ENCODE results near the gene RELN. TPM values are rescaled to one million over a fixed set of nuclear protein-coding genes. Genes with fewer than 3 reads are reported as not detected.

RELN gene
- total RNA-seq, 1 donor from 2014 or later, result not detected

DNA sequence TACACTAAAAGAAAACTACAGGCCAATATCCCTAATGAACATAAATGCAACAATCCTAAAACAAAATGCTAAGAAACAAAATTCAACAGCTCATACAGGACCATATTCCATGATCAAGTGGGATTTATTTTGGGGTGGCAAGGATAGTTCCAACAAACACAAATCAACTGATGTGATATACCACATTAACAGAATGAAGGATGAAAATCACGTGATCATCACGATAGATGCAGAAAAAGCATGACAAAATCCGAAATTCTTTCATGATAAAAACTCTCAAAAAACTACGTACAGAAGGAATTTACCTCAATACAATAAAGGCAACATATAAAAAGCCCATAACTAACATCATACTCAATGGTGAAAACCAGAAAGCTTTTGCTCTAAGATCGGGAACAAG, 124.0 kb downstream of the RELN start:
- no peak overlapping the region for H3K27ac Mint-ChIP-seq
- no peaks in the 10 kb centered on the region for H3K9me3 Mint-ChIP-seq
- H3K4me1 Mint-ChIP-seq (ENCODE audit: low read depth), result no peaks in the 10 kb centered on the region
- H3K4me3 Mint-ChIP-seq, result no peak overlapping the region
- intact Hi-C loops (cut with micrococcal nuclease), result no loop called here
- DNase-seq (ENCODE audit: low spot score), result no peak
- no peaks in the 10 kb centered on the region for H3K27me3 Mint-ChIP-seq (ENCODE audit: insufficient read depth)
- H3K36me3 Mint-ChIP-seq (ENCODE audit: low read depth), result no peaks in the 10 kb centered on the region

DNA sequence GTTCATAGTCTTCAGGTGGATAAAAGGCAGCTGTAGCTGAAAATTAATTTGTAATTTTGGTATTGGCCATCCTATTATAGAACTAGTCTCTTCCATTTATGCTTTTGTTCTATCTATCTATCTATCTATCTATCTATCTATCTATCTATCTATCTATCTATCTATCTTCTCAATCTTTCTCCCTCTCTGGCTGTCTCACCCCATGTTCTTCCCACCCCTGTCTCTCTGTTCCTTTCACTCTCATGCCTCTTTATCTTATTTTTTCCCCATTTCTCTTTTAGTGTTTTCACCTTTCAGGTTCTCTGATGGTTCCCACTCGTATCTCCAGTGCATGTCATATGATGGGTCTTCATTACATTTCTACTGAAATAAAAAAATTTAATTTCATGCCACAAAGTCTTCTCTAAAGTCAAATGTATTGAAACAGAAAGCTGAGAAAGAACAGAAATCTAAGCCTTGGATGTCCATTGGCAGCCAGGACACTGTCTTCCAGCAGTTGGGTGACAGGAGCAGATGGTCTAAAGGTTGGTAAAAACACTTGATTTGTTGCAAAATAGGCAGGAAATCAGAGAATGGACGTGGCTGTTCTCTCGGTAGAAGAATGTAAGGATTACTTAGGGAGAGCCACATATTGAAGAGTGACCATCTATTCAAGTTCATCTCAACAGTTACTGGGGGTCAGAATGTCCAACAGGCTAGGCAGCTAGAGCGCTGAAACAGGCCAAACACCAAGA, 127.0 kb downstream of the RELN start:
- no peak for DNase-seq (ENCODE audit: low spot score)
- intact Hi-C loops (cut with micrococcal nuclease), result no loop called here
- no peak overlapping the region for H3K4me3 Mint-ChIP-seq
- no peaks in the 10 kb centered on the region for H3K27me3 Mint-ChIP-seq (ENCODE audit: insufficient read depth)
- no peak overlapping the region for H3K27ac Mint-ChIP-seq
- no peaks in the 10 kb centered on the region for H3K4me1 Mint-ChIP-seq (ENCODE audit: low read depth)
- no peaks in the 10 kb centered on the region for H3K9me3 Mint-ChIP-seq
- H3K36me3 Mint-ChIP-seq (ENCODE audit: low read depth), result no peaks in the 10 kb centered on the region

DNA sequence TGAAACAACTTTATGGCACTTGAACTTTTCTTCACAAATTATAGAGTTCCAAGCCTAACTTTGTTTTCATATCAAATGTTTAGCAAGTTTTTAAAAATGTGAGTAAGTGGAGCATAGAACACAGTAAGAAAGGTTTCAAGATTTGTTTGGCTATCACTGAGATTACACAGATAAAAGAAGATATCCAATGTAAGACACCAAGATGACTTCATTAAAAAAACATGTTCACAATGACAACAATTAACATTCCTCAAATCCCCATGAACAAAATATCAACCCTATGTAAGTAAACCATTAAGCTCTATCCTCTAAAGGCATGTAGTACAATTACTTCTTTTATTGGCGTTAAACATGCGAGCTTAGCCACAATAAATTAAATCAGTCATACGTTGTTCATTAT, 129.7 kb downstream of the RELN start:
- Mint-ChIP-seq H3K27me3 (ENCODE audit: insufficient read depth) (no peaks in the 10 kb centered on the region), H3K36me3 (ENCODE audit: low read depth) (no peaks in the 10 kb centered on the region), H3K4me3 (no peak overlapping the region), H3K9me3 (no peaks in the 10 kb centered on the region), H3K27ac (no peak overlapping the region), H3K4me1 (ENCODE audit: low read depth) (no peaks in the 10 kb centered on the region)
- DNase-seq (ENCODE audit: low spot score), result no peak
- intact Hi-C loops (cut with micrococcal nuclease), result no loop called here

DNA sequence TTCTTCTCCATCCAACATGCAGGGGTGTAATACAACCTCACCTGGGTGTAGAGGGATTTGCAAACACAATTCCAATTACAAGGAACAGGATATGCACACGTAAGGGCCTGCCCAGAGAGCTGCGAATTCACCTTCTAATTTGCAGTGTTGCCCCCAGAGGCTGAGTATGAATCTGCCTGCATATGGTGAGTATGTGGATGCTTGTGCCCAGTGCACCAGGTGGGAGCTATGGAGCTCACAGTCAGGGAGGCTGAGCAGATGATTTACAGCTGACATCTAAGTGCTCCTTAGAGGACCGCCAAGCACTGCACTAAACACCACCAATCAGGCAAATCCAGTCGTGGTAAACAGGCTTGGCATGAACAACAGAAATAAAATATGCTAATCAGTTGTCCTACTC, 132.0 kb downstream of the RELN start:
- no peaks in the 10 kb centered on the region for H3K27me3 Mint-ChIP-seq (ENCODE audit: insufficient read depth)
- H3K36me3 Mint-ChIP-seq (ENCODE audit: low read depth), result no peaks in the 10 kb centered on the region
- no peaks in the 10 kb centered on the region for H3K9me3 Mint-ChIP-seq
- DNase-seq (ENCODE audit: low spot score), result no peak
- H3K27ac Mint-ChIP-seq, result no peak overlapping the region
- no peak overlapping the region for H3K4me3 Mint-ChIP-seq
- intact Hi-C loops (cut with micrococcal nuclease), result no loop called here
- H3K4me1 Mint-ChIP-seq (ENCODE audit: low read depth), result no peaks in the 10 kb centered on the region

DNA sequence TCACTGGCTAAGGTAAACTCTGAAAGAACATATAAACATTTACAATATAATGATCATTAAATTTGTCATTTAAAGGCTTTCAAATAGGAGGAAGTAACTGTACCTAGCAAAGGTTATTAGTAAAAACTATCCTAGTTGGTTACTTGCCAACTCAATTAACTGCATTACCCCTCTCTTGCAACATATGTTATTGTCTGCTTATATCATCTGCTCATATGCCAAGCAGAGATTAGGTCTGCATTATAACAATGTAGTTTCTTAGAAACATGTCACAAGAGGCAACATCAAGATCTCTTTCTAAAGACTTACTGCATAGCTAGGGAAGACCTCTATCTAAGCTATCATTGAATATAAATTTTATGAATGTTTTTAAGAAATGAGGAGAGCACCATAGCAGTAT, 132.5 kb downstream of the RELN start:
- H3K36me3 Mint-ChIP-seq (ENCODE audit: low read depth), result no peaks in the 10 kb centered on the region
- DNase-seq (ENCODE audit: low spot score), result no peak
- no peaks in the 10 kb centered on the region for H3K9me3 Mint-ChIP-seq
- no peaks in the 10 kb centered on the region for H3K4me1 Mint-ChIP-seq (ENCODE audit: low read depth)
- no peak overlapping the region for H3K4me3 Mint-ChIP-seq
- no peak overlapping the region for H3K27ac Mint-ChIP-seq
- intact Hi-C loops (cut with micrococcal nuclease), result no loop called here
- H3K27me3 Mint-ChIP-seq (ENCODE audit: insufficient read depth), result no peaks in the 10 kb centered on the region

DNA sequence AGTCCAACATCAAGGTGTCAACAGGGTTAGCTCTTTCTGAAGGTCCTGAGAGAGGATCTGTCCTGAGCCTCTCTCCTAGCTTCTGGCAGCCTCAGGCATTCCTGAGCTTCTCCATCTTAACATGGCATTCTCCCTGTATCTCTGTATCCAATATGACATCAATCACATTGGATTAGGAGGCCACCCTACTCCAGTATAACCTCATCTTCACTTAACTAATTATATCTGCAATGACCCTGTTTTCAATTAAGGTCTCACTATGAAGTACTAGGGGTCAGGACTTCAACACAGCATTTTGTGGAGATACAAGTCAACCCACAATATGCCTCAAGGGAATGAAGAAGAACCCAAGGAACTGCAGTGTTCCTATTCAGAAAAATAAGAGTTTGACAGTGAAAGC, 133.8 kb downstream of the RELN start:
- Mint-ChIP-seq H3K4me1 (ENCODE audit: low read depth) (no peaks in the 10 kb centered on the region), H3K9me3 (no peaks in the 10 kb centered on the region), H3K36me3 (ENCODE audit: low read depth) (no peaks in the 10 kb centered on the region), H3K27me3 (ENCODE audit: insufficient read depth) (no peaks in the 10 kb centered on the region), H3K4me3 (no peak overlapping the region), H3K27ac (no peak overlapping the region)
- DNase-seq (ENCODE audit: low spot score), result no peak
- intact Hi-C loops (cut with micrococcal nuclease), result no loop called here

DNA sequence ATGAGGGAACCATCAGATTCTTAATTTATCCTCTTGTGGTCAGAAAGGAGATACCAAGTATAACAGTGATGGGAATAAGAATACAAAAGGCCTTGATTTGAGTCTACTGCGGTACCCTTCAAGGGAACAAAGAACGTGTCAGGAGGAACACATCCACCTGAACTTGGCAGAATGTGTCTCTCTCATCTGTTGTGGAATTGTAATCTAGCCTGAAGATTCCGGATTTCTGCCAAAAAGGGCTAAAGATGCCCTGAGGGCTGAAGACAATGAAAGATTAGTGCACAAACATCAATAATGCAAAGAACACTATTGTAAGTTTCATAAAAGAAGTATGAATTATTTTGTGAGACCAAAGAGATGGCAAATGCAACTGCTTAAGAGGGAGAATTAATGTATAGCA, 134.8 kb downstream of the RELN start:
- intact Hi-C loops (cut with micrococcal nuclease), result no loop called here
- H3K27me3 Mint-ChIP-seq (ENCODE audit: insufficient read depth), result no peaks in the 10 kb centered on the region

DNA sequence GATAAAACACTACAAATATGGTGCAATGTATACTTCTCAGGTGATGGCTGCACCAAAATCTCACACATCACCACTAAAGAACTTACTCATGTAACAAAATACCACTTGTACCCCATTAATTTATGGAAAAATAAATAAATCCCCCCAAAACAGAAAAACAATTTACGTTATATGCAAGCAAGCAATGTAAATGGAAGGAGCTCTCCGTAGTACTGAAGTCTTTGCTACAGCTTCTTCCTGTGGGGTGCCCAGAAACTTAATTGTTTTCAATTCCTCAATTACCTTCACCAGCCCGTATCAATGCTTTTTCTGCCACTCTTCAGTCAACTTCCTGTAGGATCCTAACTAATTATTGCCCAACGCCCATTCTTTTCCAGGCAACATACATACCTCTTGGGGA, 138.1 kb downstream of the RELN start:
- no peak overlapping the region for H3K27ac Mint-ChIP-seq
- intact Hi-C loops (cut with micrococcal nuclease), result no loop called here
- H3K4me1 Mint-ChIP-seq (ENCODE audit: low read depth), result no peaks in the 10 kb centered on the region
- no peak overlapping the region for H3K4me3 Mint-ChIP-seq
- DNase-seq (ENCODE audit: low spot score), result no peak
- no peaks in the 10 kb centered on the region for H3K9me3 Mint-ChIP-seq
- H3K27me3 Mint-ChIP-seq (ENCODE audit: insufficient read depth), result peaks cover 2% of the 10 kb centered on the region
- no peaks in the 10 kb centered on the region for H3K36me3 Mint-ChIP-seq (ENCODE audit: low read depth)

More for the DNA sequence above, 134.8 kb downstream of the RELN start:
- Mint-ChIP-seq H3K4me3 (no peak overlapping the region), H3K4me1 (ENCODE audit: low read depth) (no peaks in the 10 kb centered on the region), H3K27ac (no peak overlapping the region), H3K9me3 (no peaks in the 10 kb centered on the region), H3K36me3 (ENCODE audit: low read depth) (no peaks in the 10 kb centered on the region)
- no peak for DNase-seq (ENCODE audit: low spot score)

DNA sequence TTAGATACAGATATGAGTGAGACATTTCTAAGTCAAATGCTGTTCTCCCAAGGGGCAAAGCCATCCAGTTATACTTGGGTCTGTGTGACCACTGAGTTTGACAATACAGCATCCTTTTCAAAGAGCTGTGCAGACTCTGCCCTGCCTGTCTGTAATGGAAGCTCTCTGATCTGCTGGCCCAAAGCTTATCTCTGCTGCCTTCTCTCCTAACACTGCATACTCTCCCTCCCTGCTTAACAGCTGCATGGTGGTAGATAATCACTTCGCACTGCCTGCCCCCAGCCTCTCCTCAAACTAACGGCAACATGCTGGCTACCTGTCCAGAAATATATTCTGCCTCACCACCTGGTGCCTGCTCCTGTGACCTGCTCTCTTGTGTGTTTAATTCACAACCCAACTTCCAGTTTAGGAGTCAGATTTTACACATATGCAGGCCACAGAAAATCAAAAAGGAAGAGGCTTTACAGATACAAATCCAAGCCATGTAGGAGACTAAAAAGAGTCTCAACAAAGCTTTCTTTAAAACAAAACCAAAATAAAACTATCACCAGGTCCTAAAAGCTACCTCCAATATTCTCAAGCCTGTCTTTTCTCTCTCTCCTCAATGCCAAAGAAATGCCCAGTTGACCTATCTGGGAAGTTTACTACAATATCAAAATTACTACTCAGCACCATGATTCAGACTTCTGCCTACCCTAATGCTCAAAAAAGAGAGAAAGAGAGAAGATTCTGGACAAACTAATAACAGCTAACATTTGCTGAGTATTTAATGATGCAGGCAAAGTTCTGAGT, 145.6 kb downstream of the RELN start:
- DNase-seq (ENCODE audit: low spot score), result no peak
- no peak overlapping the region for H3K27ac Mint-ChIP-seq
- H3K4me1 Mint-ChIP-seq (ENCODE audit: low read depth), result no peaks in the 10 kb centered on the region
- H3K9me3 Mint-ChIP-seq, result no peaks in the 10 kb centered on the region
- intact Hi-C loops (cut with micrococcal nuclease), result no loop called here
- no peak overlapping the region for H3K4me3 Mint-ChIP-seq
- H3K36me3 Mint-ChIP-seq (ENCODE audit: low read depth), result no peaks in the 10 kb centered on the region
- H3K27me3 Mint-ChIP-seq (ENCODE audit: insufficient read depth), result peaks cover 2% of the 10 kb centered on the region

DNA sequence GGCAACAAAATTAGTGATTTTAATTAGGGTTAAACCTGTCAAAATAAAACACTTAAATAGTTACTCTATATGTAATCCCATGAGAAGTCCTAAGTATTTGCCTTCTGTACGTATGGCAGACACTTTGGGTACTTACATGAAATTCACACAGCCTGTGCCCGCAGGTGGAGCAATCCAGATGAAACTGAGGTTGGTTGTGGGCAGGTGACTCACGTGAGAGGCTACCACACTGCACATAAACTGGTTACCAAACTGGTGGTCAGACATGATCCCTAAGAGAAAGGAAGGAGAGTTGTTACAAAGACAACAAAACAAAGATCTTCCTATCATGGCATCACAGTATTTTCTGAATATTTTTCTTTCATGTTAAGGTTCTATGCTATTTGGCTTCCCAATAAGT, 156.1 kb downstream of the RELN start:
- Mint-ChIP-seq H3K36me3 (ENCODE audit: low read depth) (no peaks in the 10 kb centered on the region), H3K4me1 (ENCODE audit: low read depth) (no peaks in the 10 kb centered on the region), H3K27ac (no peak overlapping the region), H3K4me3 (no peak overlapping the region), H3K27me3 (ENCODE audit: insufficient read depth) (peaks cover 2% of the 10 kb centered on the region), H3K9me3 (no peaks in the 10 kb centered on the region)
- intact Hi-C loops (cut with micrococcal nuclease), result no loop called here
- DNase-seq (ENCODE audit: low spot score), result no peak

DNA sequence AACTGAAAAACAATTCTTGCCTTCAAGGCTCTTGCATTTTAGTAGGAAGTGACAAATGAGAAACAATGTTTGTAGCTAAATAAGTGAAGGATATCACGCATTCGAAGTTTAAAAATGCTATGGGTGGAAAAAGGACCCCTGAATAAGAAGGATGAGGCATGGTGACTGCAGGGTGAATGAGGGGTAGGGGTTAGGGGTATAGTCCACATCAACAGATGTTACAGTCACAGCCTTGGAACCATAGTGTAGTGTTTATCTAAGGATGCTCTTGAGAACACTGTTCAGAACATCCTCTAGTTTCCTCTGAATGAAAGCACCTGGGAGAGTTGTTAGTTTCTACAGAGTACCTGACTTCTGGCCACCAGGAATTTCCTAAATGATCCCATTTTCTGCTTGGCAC, 157.0 kb downstream of the RELN start:
- no peaks in the 10 kb centered on the region for H3K36me3 Mint-ChIP-seq (ENCODE audit: low read depth)
- intact Hi-C loops (cut with micrococcal nuclease), result no loop called here
- H3K9me3 Mint-ChIP-seq, result no peaks in the 10 kb centered on the region
- no peak overlapping the region for H3K27ac Mint-ChIP-seq
- H3K27me3 Mint-ChIP-seq (ENCODE audit: insufficient read depth), result peaks cover 2% of the 10 kb centered on the region
- H3K4me3 Mint-ChIP-seq, result no peak overlapping the region
- no peaks in the 10 kb centered on the region for H3K4me1 Mint-ChIP-seq (ENCODE audit: low read depth)
- DNase-seq (ENCODE audit: low spot score), result no peak

DNA sequence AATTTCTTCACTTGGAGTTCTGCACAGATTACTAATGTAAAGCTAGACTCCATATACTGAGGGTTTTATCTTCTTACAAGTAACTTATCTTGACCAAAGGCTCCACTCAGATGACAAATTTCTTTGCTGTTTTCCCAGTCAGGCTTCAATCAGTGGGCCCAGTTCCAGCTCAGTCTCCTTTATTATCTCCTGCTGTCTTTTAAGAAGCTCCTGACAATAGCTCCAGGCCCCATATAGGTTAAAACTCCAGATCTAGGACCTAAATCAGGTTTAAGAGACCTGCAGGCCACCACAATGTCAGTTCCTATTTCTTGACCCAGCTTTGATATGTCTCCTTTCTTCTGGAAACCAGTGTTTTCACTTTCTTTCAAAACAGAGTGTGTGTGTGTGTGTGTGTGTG, 165.2 kb downstream of the RELN start:
- no peak for DNase-seq (ENCODE audit: low spot score)
- Mint-ChIP-seq H3K9me3 (no peaks in the 10 kb centered on the region), H3K27ac (no peak overlapping the region), H3K4me1 (ENCODE audit: low read depth) (no peaks in the 10 kb centered on the region), H3K27me3 (ENCODE audit: insufficient read depth) (no peaks in the 10 kb centered on the region), H3K4me3 (no peak overlapping the region), H3K36me3 (ENCODE audit: low read depth) (no peaks in the 10 kb centered on the region)
- intact Hi-C loops (cut with micrococcal nuclease), result no loop called here

DNA sequence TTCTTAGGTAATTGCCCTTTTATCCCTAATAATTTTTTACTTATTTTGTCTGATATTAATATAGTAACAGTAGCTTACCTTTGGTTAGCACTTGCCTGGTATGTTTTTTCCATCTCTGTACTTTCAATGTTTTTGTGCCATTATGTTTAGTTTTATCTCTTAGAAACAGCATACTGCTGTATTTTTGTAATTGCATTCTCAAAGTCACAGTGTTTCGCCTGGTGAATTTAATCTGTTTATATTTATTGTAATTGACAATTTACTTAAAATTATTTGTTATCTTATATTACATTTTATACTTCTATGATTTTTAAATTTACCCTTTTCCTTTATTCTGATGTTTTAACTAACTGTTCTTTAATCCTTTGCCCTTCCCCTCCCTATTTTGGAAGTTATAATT, 166.4 kb downstream of the RELN start:
- DNase-seq (ENCODE audit: low spot score), result no peak
- intact Hi-C loops (cut with micrococcal nuclease), result no loop called here
- H3K36me3 Mint-ChIP-seq (ENCODE audit: low read depth), result no peaks in the 10 kb centered on the region
- no peak overlapping the region for H3K4me3 Mint-ChIP-seq
- no peaks in the 10 kb centered on the region for H3K9me3 Mint-ChIP-seq
- H3K27ac Mint-ChIP-seq, result no peak overlapping the region
- H3K4me1 Mint-ChIP-seq (ENCODE audit: low read depth), result no peaks in the 10 kb centered on the region
- H3K27me3 Mint-ChIP-seq (ENCODE audit: insufficient read depth), result no peaks in the 10 kb centered on the region
